GM12873 (cell line): ENCODE results near the gene RRAD.

Experiments
- CTCF ChIP-seq: IDR thresholded peaks from 2 replicates; pipeline ENCODE4 v1.5.1; 2012; ENCODE audit warnings: low read depth, mild to moderate bottlenecking, moderate library complexity, low read length, control low read depth; ENCODE audit not compliant: insufficient read depth; ENCODE audit errors: missing control alignments

Gene RRAD

GRCh38 chr16:66924527-66925321 is 611 bp downstream of the RRAD start:
- TF ChIP-seq CTCF: peak; percentile 47

GRCh38 chr16:66923866-66924265 is 1.5 kb downstream of the RRAD start:
- TF ChIP-seq CTCF: no peak

GRCh38 chr16:66923247-66923731 is 2.0 kb downstream of the RRAD start:
- no peak for TF ChIP-seq CTCF

- TF ChIP-seq CTCF: no peak
Measured at GRCh38 chr16:66921729-66922450, 3.4 kb downstream of the RRAD start.

GRCh38 chr16:66920924-66921680 is 4.2 kb downstream of the RRAD start:
- no peak for TF ChIP-seq CTCF

GRCh38 chr16:66920299-66920590 is 5.1 kb downstream of the RRAD start:
- TF ChIP-seq CTCF: no peak
